ENCODE measurements around the gene KIF3B. TPM values are rescaled to one million over a fixed set of nuclear protein-coding genes. Genes with fewer than 3 reads are reported as not detected.

The KIF3B gene
- total and polyA plus RNA-seq, 10 of the 15 experiments (the other 5 are each of a cell fraction or from before 2014, with no cell fraction given) = 7.4 to 37.3 (median 25.9) TPM

DNA sequence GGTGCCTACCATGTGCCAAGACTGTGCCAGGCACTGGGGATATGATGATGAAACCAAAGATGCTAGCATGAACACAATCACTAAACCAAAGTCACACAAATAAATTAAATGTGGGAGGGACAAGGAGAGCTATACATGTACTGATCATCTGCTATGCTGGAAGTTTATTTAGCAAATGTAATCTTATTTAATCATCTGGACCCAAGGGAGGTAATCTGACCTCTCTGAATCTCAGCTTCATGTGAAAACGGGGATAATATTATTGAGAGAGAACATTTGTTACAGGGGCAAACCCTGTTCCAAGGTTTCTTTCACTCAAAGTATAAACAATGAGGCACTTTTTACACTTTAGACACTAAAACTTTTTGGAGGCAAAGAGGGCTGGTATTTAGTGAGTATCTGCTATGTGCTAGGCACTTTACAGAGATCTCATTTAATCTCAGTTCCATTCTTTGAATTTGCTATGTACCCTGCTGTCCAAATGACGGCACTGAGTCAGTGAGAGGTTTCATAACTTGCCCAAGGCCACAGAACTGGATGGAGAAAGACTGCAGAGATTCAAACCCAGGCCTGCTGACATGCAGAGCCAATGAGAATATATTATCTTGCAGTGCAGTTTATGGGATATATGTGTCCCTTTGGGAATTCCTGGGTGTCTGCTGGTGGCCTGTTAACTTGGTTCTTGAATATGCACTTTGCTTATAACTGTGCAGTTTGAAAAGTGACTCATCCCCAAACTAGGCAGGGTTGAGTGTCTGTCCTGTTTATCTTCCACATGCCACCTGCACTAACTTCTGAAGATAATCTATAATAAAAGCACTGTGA is 77.4 kb downstream of the KIF3B start:
- Histone ChIP-seq H2AFZ (ENCODE audit: control insufficient read depth, low read depth, low read length) (no peak overlapping the region; the same call in 1 of the 2 replicates), H3K36me3 (ENCODE audit: control insufficient read depth in 2 of 2, insufficient read depth in 2 of 2, low read length in 1 of 2) (no peaks in the 10 kb centered on the region), H3K4me2 (ENCODE audit: control insufficient read depth, insufficient read depth) (peak overlapping the region; percentile 75), H3K79me2 (ENCODE audit: control insufficient read depth, insufficient read depth, low read length) (peaks cover 20% of the 10 kb centered on the region), H3K4me1 (ENCODE audit: control insufficient read depth, insufficient read depth, low read length) (peaks cover 32% of the 10 kb centered on the region), H3K27ac (ENCODE audit: control insufficient read depth, insufficient read depth) (peak overlapping the region; percentile 91), H3K9ac (ENCODE audit: control insufficient read depth, insufficient read depth, low read length) (peak overlapping the region; percentile 2; the same call in 1 of the 2 replicates), H4K20me1 (ENCODE audit: control insufficient read depth, insufficient read depth) (no peaks in the 10 kb centered on the region), H3K4me3 (0 out of 2 replicates have a peak overlapping the region, but pooled peaks have one; percentile 52), H3K27me3 (replicated peaks in 1 of 2; ENCODE audit: control insufficient read depth in 2 of 2, insufficient read depth in 2 of 2, low read length in 1 of 2) (no peaks in the 10 kb centered on the region), H3K9me3 (replicated peaks; ENCODE audit: control insufficient read depth, insufficient read depth, low read length) (no peaks in the 10 kb centered on the region)
- FAIRE-seq (no peak), ATAC-seq (peak; percentile 33), DNase-seq (ENCODE audit: low read depth, low spot score) (peak; percentile 59)
- intact Hi-C loops (cut with micrococcal nuclease; ENCODE audit: unreplicated experiment) (loop anchor here (1.0 to 5.0 kb wide), 2 partner anchors 18 to 1637 kb away; partner anchors contain the start of gene RALY), in situ Hi-C loops (cut with MboI) (no loop called here)
- ChIA-PET CTCF (interaction anchor here (0.5 to 3.3 kb wide), 7 partner anchors 10 to 522 kb away, joined by 3 to 12 read pairs (median 5); no protein-coding TSS in a partner anchor), RAD21 (ENCODE audit: unreplicated experiment) (interaction anchor here (0.7 to 3.4 kb wide), 9 partner anchors 8 to 149 kb away, joined by 3 to 28 read pairs (median 3); no protein-coding TSS in a partner anchor), POLR2A (interaction anchor here (0.9 to 4.8 kb wide), 6 partner anchors 9 to 76 kb away, joined by 3 to 38 read pairs (median 8); no protein-coding TSS in a partner anchor), SMC1A (ENCODE audit: uncharacterized antibody, unreplicated experiment) (interaction anchor here (0.7 to 3.8 kb wide), 12 partner anchors 8 to 185 kb away, joined by 3 to 23 read pairs (median 7); no protein-coding TSS in a partner anchor)
- no TSS peak for BruUV-seq (replicated peaks)
- 0% methylated on average over 2 of the region's 2 CpGs for WGBS (ENCODE audit: insufficient coverage, insufficient replicate concordance, low lambda C conversion rate, missing lambda C conversion rate)
- TF ChIP-seq STAT1 (conservative IDR thresholded peaks at IDR 0.05) (no peak), MEF2B (IDR thresholded peaks at IDR 0.05; ENCODE audit: partially characterized antibody, poor library complexity, severe bottlenecking) (peak; percentile 43), MTA3 (IDR thresholded peaks at IDR 0.05; ENCODE audit: borderline replicate concordance, low read length) (0 out of 2 replicates have a peak, but pooled peaks have one; percentile 55), EP300 (IDR thresholded peaks at IDR 0.05; ENCODE audit: borderline replicate concordance in 1 of 2, control insufficient read depth in 1 of 2, low read depth in 2 of 2, low read length in 2 of 2) (peak in 1 of 2 experiments; percentile 9; a peak in 2 of 4 replicates), CREM (IDR thresholded peaks at IDR 0.05; ENCODE audit: low read depth) (peak; percentile 62; the same call in 1 of the 2 replicates), RAD21 (IDR thresholded peaks at IDR 0.05; ENCODE audit: insufficient read depth, low read depth, low read length) (no peak), IKZF1 (conservative IDR thresholded peaks at IDR 0.05) (peak; percentile 54; the same call in 1 of the 2 replicates), DPF2 (IDR thresholded peaks at IDR 0.05) (peak; percentile 53), SRF (IDR thresholded peaks at IDR 0.05; ENCODE audit: low read depth in 2 of 2, low read length in 2 of 2) (0 out of 4 replicates have a peak, but pooled peaks of 1 of the 2 experiments have one; percentile 28), EED (IDR thresholded peaks at IDR 0.05; ENCODE audit: low read depth) (peak; percentile 68), IKZF2 (IDR thresholded peaks at IDR 0.05) (peak; percentile 60 to 72), SP1 (IDR thresholded peaks at IDR 0.05; ENCODE audit: low read depth, low read length) (peak; percentile 10), TCF12 (IDR thresholded peaks at IDR 0.05; ENCODE audit: low read depth, low read length) (peak; percentile 62; the same call in 1 of the 2 replicates)
- TF ChIP-seq, protein P1, sequence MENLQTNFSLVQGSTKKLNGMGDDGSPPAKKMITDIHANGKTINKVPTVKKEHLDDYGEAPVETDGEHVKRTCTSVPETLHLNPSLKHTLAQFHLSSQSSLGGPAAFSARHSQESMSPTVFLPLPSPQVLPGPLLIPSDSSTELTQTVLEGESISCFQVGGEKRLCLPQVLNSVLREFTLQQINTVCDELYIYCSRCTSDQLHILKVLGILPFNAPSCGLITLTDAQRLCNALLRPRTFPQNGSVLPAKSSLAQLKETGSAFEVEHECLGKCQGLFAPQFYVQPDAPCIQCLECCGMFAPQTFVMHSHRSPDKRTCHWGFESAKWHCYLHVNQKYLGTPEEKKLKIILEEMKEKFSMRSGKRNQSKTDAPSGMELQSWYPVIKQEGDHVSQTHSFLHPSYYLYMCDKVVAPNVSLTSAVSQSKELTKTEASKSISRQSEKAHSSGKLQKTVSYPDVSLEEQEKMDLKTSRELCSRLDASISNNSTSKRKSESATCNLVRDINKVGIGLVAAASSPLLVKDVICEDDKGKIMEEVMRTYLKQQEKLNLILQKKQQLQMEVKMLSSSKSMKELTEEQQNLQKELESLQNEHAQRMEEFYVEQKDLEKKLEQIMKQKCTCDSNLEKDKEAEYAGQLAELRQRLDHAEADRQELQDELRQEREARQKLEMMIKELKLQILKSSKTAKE (IDR thresholded peaks at IDR 0.05; ENCODE audit: low read depth, poor library complexity, severe bottlenecking) = peak; percentile 79
- TF ChIP-seq, protein P2, sequence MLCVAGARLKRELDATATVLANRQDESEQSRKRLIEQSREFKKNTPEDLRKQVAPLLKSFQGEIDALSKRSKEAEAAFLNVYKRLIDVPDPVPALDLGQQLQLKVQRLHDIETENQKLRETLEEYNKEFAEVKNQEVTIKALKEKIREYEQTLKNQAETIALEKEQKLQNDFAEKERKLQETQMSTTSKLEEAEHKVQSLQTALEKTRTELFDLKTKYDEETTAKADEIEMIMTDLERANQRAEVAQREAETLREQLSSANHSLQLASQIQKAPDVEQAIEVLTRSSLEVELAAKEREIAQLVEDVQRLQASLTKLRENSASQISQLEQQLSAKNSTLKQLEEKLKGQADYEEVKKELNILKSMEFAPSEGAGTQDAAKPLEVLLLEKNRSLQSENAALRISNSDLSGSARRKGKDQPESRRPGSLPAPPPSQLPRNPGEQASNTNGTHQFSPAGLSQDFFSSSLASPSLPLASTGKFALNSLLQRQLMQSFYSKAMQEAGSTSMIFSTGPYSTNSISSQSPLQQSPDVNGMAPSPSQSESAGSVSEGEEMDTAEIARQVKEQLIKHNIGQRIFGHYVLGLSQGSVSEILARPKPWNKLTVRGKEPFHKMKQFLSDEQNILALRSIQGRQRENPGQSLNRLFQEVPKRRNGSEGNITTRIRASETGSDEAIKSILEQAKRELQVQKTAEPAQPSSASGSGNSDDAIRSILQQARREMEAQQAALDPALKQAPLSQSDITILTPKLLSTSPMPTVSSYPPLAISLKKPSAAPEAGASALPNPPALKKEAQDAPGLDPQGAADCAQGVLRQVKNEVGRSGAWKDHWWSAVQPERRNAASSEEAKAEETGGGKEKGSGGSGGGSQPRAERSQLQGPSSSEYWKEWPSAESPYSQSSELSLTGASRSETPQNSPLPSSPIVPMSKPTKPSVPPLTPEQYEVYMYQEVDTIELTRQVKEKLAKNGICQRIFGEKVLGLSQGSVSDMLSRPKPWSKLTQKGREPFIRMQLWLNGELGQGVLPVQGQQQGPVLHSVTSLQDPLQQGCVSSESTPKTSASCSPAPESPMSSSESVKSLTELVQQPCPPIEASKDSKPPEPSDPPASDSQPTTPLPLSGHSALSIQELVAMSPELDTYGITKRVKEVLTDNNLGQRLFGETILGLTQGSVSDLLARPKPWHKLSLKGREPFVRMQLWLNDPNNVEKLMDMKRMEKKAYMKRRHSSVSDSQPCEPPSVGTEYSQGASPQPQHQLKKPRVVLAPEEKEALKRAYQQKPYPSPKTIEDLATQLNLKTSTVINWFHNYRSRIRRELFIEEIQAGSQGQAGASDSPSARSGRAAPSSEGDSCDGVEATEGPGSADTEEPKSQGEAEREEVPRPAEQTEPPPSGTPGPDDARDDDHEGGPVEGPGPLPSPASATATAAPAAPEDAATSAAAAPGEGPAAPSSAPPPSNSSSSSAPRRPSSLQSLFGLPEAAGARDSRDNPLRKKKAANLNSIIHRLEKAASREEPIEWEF (IDR thresholded peaks at IDR 0.05; ENCODE audit: insufficient replicate concordance, low read depth, low read length) = no peak
